ENCODE results near the gene MAGI2. TPM values are rescaled to one million over a fixed set of nuclear protein-coding genes. Genes with fewer than 3 reads are reported as not detected.

The MAGI2 gene
- total RNA-seq, 1 donor from 2014 or later = 136 TPM

- DNase-seq (ENCODE audit: low spot score in 2 of 2) = no peak
- FAIRE-seq = no peak
Observed at GRCh38 chr7:78047800-78048199, 1405.7 kb downstream of the MAGI2 start.

- DNase-seq (ENCODE audit: low spot score in 2 of 2) (no peak), FAIRE-seq (no peak)
Observed at GRCh38 chr7:78043159-78043558, 1410.3 kb downstream of the MAGI2 start.

DNA sequence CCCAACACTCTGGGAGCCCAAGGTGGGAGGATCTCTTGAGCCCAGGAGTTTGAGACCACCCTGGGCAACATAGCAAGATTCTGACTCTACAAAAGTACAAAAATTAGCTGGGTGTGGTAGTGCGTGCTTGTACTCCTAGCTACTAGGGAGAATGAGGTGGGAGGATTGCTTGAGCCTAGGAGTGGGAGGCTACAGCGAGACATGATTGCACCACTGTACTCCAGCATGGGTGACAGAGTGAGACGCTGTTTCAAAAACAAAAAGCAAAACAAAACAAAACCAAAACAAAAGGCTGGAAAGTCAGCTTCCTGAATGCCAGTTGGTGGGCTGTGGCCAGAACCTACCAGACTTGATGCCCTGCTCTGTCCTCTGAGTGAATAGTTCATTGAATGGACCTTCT, 1412.0 kb downstream of the MAGI2 start:
- FAIRE-seq (no peak), DNase-seq (ENCODE audit: low spot score in 2 of 2) (no peak)

- DNase-seq (ENCODE audit: low spot score in 2 of 2) (no peak), FAIRE-seq (no peak)
Observed at GRCh38 chr7:78039790-78040776, 1413.4 kb downstream of the MAGI2 start.

DNA sequence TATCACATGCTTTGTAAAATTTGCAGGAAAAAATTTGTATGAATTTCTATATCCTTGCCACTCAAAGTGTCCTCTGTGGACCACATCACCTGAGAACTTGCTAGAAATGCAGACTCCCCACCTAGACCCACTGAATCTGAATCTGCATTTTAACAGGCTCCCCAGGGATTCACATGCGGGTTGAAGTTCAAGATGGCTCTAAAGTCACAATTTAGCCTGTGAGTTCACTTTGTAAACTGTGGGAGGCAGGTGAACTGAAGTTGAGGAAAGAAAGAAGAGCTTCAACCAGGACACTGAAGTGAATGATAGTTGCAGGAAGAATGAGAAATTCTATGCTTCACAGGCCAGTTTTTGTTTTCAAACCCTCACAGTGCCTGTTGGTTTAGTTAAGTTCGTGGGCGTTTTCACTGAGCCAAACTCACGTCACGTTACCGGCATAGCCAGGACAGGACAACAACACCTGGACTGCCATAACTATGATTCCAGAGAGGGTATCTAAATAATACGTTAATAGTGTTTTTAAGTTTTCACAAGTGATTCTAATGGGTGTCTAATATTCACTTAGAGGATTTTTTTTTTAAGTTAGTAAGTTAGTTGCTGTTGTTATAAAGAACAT, 1414.9 kb downstream of the MAGI2 start:
- no peak for FAIRE-seq
- no peak for DNase-seq (ENCODE audit: low spot score in 2 of 2)

- no peak for FAIRE-seq
- no peak for DNase-seq (ENCODE audit: low spot score in 2 of 2)
Observed at GRCh38 chr7:78037603-78038002, 1415.9 kb downstream of the MAGI2 start.

DNA sequence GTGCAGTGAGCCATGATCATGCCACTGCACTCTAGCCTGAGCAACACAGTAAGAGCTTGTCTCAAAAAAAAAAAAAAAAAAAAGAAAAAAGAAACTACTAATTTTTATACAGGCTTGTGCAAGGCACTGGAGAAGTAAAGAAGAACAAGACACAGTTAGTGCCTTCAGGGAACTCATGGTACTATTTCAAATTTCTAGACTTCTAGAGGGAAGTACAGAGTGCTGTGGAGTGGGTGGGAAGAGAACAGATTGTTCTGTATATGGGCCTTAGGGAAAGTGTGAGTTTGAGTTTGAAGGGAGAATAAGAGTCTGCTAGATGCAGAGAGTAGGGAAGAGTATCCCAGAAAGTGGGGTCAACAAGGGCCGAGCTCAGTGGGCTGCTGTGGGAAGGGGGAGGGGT, 1420.1 kb downstream of the MAGI2 start:
- no peak for FAIRE-seq

GRCh38 chr7:78026492-78026891, 1427.0 kb downstream of the MAGI2 start:
- no peak for FAIRE-seq
- no peak for DNase-seq (ENCODE audit: low spot score in 2 of 2)

More for the DNA sequence above, 1420.1 kb downstream of the MAGI2 start:
- no peak for DNase-seq (ENCODE audit: low spot score in 2 of 2)

GRCh38 chr7:78024591-78024990, 1428.9 kb downstream of the MAGI2 start:
- FAIRE-seq (no peak), DNase-seq (ENCODE audit: low spot score in 2 of 2) (no peak)

GRCh38 chr7:78023191-78023590, 1430.3 kb downstream of the MAGI2 start:
- no peak for FAIRE-seq
- no peak for DNase-seq (ENCODE audit: low spot score in 2 of 2)

GRCh38 chr7:78022165-78022564, 1431.3 kb downstream of the MAGI2 start:
- FAIRE-seq = no peak

DNA sequence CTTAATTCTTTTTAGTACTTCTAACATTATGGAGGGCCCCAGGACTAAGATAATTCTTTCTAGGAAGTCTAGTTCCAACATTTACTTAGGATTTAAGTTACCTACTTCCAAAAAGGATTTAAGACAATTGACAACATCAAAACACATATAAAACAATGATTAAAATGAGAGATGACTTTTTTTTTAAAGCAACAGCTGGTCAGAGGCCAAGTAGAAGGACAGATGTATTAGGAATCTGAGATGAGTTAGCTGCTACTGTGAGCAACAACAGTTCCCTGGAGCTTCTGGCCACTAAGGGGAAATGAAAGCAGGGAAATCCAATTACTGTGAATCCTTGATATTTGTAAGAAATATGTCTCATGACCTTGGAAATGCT, 1432.6 kb downstream of the MAGI2 start:
- DNase-seq (ENCODE audit: low spot score in 2 of 2) (no peak), FAIRE-seq (no peak)

More at GRCh38 chr7:78022165-78022564, 1431.3 kb downstream of the MAGI2 start:
- no peak for DNase-seq (ENCODE audit: low spot score in 2 of 2)

DNA sequence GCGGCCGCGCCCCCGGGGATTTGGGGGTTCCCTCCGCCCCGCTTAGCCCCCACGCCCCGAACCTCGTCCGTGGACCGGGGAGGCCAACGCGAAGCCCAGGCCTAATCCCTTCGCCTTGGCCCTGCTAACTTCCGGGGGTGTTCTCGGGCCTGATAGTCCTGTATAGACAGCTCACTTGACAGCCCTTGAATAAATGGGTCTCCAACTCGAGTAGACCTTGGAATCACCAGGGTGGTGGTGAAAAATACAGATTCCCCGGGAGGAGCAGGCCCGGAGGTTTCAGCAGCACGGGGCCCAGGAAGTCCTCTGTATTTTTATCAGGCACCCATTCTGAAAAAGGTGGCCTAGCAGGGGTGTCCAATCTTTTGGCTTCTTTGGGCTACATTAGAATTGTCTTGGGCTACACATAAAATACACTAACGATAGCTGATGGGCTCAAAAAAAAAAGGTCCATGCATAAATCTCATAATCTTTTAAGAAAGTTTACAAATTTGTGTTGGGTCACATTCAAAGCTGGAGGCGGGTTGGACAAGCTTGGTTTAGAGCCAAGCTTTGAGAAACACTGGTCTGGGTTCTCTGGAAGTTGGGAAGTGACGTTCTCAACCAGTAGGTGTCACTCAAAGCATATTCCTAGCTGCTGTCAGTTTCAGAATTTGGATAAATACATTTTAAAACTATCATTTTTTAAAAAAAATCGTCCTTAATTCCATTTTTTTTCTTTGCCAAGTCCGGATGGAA, 1433.2 kb downstream of the MAGI2 start:
- peak; percentile 73 to 79 for DNase-seq (ENCODE audit: low spot score in 2 of 2)
- peak; percentile 93 for FAIRE-seq

DNA sequence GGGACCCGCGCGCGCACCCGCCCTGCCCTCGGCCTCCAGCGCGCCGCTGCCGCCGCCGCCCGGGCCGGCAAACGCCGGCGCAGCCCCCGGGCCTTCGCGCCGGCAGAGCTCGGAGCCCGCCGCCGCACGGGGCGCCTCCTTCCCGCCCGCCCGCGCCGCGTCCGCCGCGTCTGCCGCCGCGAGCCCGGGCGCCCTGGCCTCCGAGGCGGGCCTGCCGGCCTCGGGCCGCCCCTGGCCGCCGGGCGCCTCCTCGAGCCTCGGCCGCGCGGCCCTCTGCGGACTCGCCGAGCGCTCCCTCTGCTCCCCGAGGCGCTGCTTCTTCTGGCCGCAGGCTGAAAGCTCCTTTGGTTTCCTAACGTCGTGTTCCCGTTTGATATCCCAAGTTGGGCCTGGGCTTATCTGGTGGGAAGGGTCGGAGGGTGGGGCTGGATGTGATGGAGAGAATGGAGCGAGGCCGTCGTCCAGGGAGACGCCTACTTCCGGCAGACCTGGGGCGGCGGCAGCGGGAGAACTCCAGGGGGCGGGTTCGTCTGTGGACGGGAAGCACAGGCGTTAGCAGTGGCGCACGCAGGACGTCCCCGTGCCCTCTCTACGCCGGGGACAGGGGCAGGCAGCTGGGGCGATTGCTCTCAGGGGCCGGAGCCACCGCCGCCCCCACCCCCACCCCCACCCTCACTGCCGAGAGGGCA, 1433.9 kb downstream of the MAGI2 start:
- no peak for FAIRE-seq

GRCh38 chr7:78018641-78019446, 1434.6 kb downstream of the MAGI2 start:
- FAIRE-seq (no peak), DNase-seq (ENCODE audit: low spot score in 2 of 2) (peak in 1 of 2 donors; percentile 40)

More for the DNA sequence above, 1433.9 kb downstream of the MAGI2 start:
- DNase-seq (ENCODE audit: low spot score in 2 of 2) = peak; percentile 79 to 87

DNA sequence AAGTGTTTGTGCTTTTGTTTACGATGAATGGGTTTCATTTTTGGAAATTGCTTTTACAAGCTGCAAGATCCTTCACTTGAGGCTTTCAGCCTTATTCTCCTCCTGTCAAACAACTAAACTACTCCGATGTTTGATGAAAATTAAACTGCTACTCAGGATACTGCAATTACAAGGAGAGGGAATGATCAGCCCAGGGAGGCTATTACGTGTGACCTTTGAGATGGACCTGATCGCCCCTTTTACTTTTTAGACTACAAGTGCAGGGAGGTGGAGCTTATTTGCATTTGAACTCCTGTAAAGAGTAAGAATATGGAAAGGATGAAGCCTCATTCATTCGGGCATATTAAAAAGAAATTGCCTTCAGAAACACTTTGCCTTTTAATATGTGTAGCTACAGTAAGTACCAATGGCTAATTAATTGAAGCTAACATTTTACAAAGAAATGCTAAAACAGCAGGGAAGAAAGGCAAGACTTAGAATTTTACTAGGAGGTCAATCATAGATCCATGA, 1435.8 kb downstream of the MAGI2 start:
- DNase-seq (ENCODE audit: low spot score in 2 of 2) = no peak

GRCh38 chr7:78015574-78016260, 1437.8 kb downstream of the MAGI2 start:
- FAIRE-seq (no peak), DNase-seq (ENCODE audit: low spot score in 2 of 2) (no peak)

More for the DNA sequence above, 1435.8 kb downstream of the MAGI2 start:
- FAIRE-seq = no peak

DNA sequence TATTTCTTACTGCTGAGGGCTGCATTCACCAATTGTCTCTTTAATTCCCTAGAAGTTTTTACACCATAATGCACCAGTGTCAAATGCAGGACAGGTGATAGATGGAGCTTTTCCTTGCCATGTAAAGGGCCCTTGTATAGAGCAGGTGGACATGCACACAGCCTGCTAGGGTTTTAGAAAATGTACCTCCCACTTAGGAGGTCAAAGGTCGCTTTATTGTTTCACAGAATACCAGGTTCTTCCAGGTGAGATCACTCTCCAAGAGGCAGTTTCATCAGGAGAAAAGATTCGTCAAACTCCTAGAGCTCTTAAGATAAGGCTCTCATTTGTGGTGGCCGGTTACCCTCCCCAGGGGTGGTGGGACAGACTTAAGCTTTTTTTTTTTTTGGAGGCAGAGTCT, 1439.1 kb downstream of the MAGI2 start:
- DNase-seq (ENCODE audit: low spot score in 2 of 2) = no peak
- FAIRE-seq = no peak

DNA sequence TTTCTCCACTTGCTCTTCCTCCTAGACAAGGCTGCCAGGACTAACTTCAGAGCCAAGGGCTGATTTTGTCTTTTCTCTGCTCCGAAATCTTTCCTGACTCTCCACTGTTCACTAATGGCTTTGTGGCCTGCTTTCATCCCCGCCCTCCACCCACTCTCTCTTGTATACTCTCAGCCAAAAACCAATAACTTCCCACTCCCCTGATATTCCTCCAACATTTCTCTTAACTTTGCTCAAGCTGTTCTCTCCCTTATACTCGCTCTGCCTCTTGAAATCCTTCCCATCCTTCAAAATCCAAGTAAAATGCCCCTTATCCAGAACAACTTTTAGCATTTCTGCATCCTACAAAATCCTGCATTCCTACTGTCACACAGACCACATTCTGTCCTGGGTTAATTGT, 1440.1 kb downstream of the MAGI2 start:
- FAIRE-seq (no peak), DNase-seq (ENCODE audit: low spot score in 2 of 2) (no peak)

Data from frontal cortex (tissue), 4 donors.